Measurements from ENCODE around the gene KRT7.

The KRT7 gene

GRCh38 chr12:52243259-52243855 is 10.3 kb downstream of the KRT7 start:
- no peak for DNase-seq (ENCODE audit: insufficient read length)
- TF ChIP-seq POLR2AphosphoS5 (IDR thresholded peaks at IDR 0.05; ENCODE audit: low read depth, low read length): no peak
- no peak for TF ChIP-seq TAF1 (IDR thresholded peaks at IDR 0.05; ENCODE audit: borderline replicate concordance, low read depth, low read length)
- TF ChIP-seq POLR2A (IDR thresholded peaks at IDR 0.05; ENCODE audit: low read depth, low read length): no peak
- no peak for FAIRE-seq

GRCh38 chr12:52243856-52244614 is 11.0 kb downstream of the KRT7 start:
- peak; percentile 96 for FAIRE-seq
- peak; percentile 81 for DNase-seq (ENCODE audit: insufficient read length)
- TF ChIP-seq POLR2AphosphoS5 (IDR thresholded peaks at IDR 0.05; ENCODE audit: low read depth, low read length) (peak; percentile 78), POLR2A (IDR thresholded peaks at IDR 0.05; ENCODE audit: low read depth, low read length) (peak; percentile 82), TAF1 (IDR thresholded peaks at IDR 0.05; ENCODE audit: borderline replicate concordance, low read depth, low read length) (peak; percentile 56; the same call in 1 of the 2 replicates)

GRCh38 chr12:52244615-52244994 is 11.6 kb downstream of the KRT7 start:
- DNase-seq (ENCODE audit: insufficient read length) (no peak), FAIRE-seq (no peak)
- TF ChIP-seq POLR2AphosphoS5 (IDR thresholded peaks at IDR 0.05; ENCODE audit: low read depth, low read length): no peak
- no peak for TF ChIP-seq POLR2A (IDR thresholded peaks at IDR 0.05; ENCODE audit: low read depth, low read length)
- no peak for TF ChIP-seq TAF1 (IDR thresholded peaks at IDR 0.05; ENCODE audit: borderline replicate concordance, low read depth, low read length)

GRCh38 chr12:52245259-52245961 is 12.4 kb downstream of the KRT7 start:
- peak; percentile 9 for FAIRE-seq
- TF ChIP-seq POLR2AphosphoS5 (IDR thresholded peaks at IDR 0.05; ENCODE audit: low read depth, low read length) (0 out of 2 replicates have a peak, but pooled peaks have one; percentile 26), POLR2A (IDR thresholded peaks at IDR 0.05; ENCODE audit: low read depth, low read length) (no peak), TAF1 (IDR thresholded peaks at IDR 0.05; ENCODE audit: borderline replicate concordance, low read depth, low read length) (no peak)
- no peak for DNase-seq (ENCODE audit: insufficient read length)

GRCh38 chr12:52245962-52246569 is 13.0 kb downstream of the KRT7 start:
- TF ChIP-seq POLR2A (IDR thresholded peaks at IDR 0.05; ENCODE audit: low read depth, low read length) (no peak), POLR2AphosphoS5 (IDR thresholded peaks at IDR 0.05; ENCODE audit: low read depth, low read length) (no peak), TAF1 (IDR thresholded peaks at IDR 0.05; ENCODE audit: borderline replicate concordance, low read depth, low read length) (no peak)
- FAIRE-seq (peak; percentile 42), DNase-seq (ENCODE audit: insufficient read length) (no peak)

- FAIRE-seq: peak; percentile 82
- no peak for DNase-seq (ENCODE audit: insufficient read length)
- TF ChIP-seq POLR2AphosphoS5 (IDR thresholded peaks at IDR 0.05; ENCODE audit: low read depth, low read length) (no peak), POLR2A (IDR thresholded peaks at IDR 0.05; ENCODE audit: low read depth, low read length) (no peak), TAF1 (IDR thresholded peaks at IDR 0.05; ENCODE audit: borderline replicate concordance, low read depth, low read length) (no peak)
These were observed 13.9 kb downstream of the KRT7 start for GRCh38 chr12:52246720-52247621.

GRCh38 chr12:52247622-52248540 is 14.8 kb downstream of the KRT7 start:
- TF ChIP-seq TAF1 (IDR thresholded peaks at IDR 0.05; ENCODE audit: borderline replicate concordance, low read depth, low read length) (no peak), POLR2A (IDR thresholded peaks at IDR 0.05; ENCODE audit: low read depth, low read length) (no peak), POLR2AphosphoS5 (IDR thresholded peaks at IDR 0.05; ENCODE audit: low read depth, low read length) (no peak)
- FAIRE-seq: no peak
- DNase-seq (ENCODE audit: insufficient read length): no peak

- FAIRE-seq (no peak), DNase-seq (ENCODE audit: insufficient read length) (no peak)
- no peak for TF ChIP-seq TAF1 (IDR thresholded peaks at IDR 0.05; ENCODE audit: borderline replicate concordance, low read depth, low read length)
- TF ChIP-seq POLR2AphosphoS5 (IDR thresholded peaks at IDR 0.05; ENCODE audit: low read depth, low read length): no peak
- no peak for TF ChIP-seq POLR2A (IDR thresholded peaks at IDR 0.05; ENCODE audit: low read depth, low read length)
These were observed 15.8 kb downstream of the KRT7 start for GRCh38 chr12:52248541-52249461.

Measured in GM12892 (cell line).